HL-60 (cell line): ENCODE measurements around the gene DIS3L2.

Experiments
- DNase-seq, 2 experiments: peaks; one replicate each; pipeline ENCODE4 v3.0.0-alpha.2; 2010 to 2020; ENCODE audit warnings: low read depth in 1 of 2, low spot score in 1 of 2
- H3K27ac ChIP-seq: fragments of 250-450 bp; sonication (Bioruptor Pico); replicated peaks from 2 replicates; pipeline ENCODE4 v1.5.1; 2020; ENCODE audit warnings: mild to moderate bottlenecking, moderate library complexity
- H3K27me3 ChIP-seq: fragments of 250-450 bp; sonication (Bioruptor Pico); 2 replicates; pipeline ENCODE4 v1.5.1; 2021; ENCODE audit warnings: mild to moderate bottlenecking, moderate library complexity; ENCODE audit not compliant: insufficient read depth, poor library complexity, severe bottlenecking
- H3K4me3 ChIP-seq: replicated peaks from 2 replicates; pipeline ENCODE4 v1.5.1; 2011; ENCODE audit warnings: mild to moderate bottlenecking, control low read depth, low read length; ENCODE audit not compliant: insufficient read depth
- GABPA ChIP-seq: IDR thresholded peaks from 2 replicates; pipeline ENCODE4 v1.6.1; 2012; ENCODE audit warnings: low read depth
- POLR2AphosphoS5 ChIP-seq: IDR thresholded peaks from 2 replicates; pipeline ENCODE4 v1.6.1; 2012; ENCODE audit warnings: low read depth
- REST ChIP-seq: IDR thresholded peaks from 2 replicates; pipeline ENCODE4 v1.6.1; 2012; ENCODE audit warnings: low read depth; ENCODE audit not compliant: insufficient replicate concordance
- SPI1 ChIP-seq: IDR thresholded peaks from 2 replicates; pipeline ENCODE4 v1.6.1; 2012; ENCODE audit warnings: low read depth, mild to moderate bottlenecking, borderline replicate concordance
- TF ChIP-seq, protein P1 (sequence below): IDR thresholded peaks from one replicate; pipeline ENCODE4 v1.5.1; 2011; ENCODE audit warnings: low read length, control low read depth, inconsistent platforms; ENCODE audit not compliant: insufficient read depth

DIS3L2 gene

DNA sequence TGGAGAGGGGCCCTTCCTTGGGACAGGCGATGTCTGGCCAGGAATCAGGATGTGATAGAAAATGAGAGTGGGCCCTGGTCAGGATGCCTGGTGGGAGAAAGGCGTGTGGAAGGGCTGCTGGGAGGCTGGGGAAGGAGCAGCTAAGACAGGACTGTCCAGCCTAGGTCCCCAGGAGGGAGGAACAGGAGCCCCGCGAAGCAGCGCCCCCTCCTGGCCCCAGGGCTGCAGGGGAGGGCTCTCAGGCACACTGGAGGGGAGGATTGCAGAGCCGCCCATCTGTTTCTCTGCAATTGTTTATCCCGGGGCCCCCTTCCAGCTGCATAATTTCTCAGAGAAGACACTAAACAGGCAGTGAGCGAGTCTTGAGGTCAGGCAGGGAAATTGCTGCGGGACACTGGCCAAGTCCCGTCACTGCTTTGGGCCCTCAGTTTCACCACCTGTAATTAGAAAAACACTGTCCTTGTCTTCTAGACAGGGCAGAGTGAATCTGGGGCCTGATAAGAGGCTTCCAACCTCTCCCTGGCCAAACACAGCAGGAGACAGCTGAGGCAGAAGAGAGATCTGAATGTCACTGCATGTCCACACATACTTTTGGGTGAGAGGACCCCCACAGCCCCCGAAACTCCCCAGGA lies 31.4 kb upstream of the DIS3L2 start:
- Histone ChIP-seq H3K27ac (no peak overlapping the region), H3K4me3 (no peak overlapping the region), H3K27me3 (peaks cover 41% of the 10 kb centered on the region)
- no peak for TF ChIP-seq GABPA
- TF ChIP-seq SPI1, result no peak
- TF ChIP-seq, protein P1, sequence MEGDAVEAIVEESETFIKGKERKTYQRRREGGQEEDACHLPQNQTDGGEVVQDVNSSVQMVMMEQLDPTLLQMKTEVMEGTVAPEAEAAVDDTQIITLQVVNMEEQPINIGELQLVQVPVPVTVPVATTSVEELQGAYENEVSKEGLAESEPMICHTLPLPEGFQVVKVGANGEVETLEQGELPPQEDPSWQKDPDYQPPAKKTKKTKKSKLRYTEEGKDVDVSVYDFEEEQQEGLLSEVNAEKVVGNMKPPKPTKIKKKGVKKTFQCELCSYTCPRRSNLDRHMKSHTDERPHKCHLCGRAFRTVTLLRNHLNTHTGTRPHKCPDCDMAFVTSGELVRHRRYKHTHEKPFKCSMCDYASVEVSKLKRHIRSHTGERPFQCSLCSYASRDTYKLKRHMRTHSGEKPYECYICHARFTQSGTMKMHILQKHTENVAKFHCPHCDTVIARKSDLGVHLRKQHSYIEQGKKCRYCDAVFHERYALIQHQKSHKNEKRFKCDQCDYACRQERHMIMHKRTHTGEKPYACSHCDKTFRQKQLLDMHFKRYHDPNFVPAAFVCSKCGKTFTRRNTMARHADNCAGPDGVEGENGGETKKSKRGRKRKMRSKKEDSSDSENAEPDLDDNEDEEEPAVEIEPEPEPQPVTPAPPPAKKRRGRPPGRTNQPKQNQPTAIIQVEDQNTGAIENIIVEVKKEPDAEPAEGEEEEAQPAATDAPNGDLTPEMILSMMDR, result peak; percentile 38
- TF ChIP-seq POLR2AphosphoS5, result no peak
- TF ChIP-seq REST, result no peak
- no peak for DNase-seq

- Histone ChIP-seq H3K4me3 (no peak overlapping the region), H3K27ac (no peak overlapping the region), H3K27me3 (peaks cover 36% of the 10 kb centered on the region)
- TF ChIP-seq, protein P1, result no peak
- TF ChIP-seq SPI1, result no peak
- TF ChIP-seq GABPA, result no peak
- TF ChIP-seq REST, result no peak
- TF ChIP-seq POLR2AphosphoS5, result no peak
- DNase-seq, result no peak
Measured at GRCh38 chr2:231930593-231931281, 30.8 kb upstream of the DIS3L2 start.

GRCh38 chr2:231931481-231931915 lies 30.0 kb upstream of the DIS3L2 start:
- H3K27ac ChIP-seq, result no peak overlapping the region
- DNase-seq, result no peak
- H3K27me3 ChIP-seq, result peaks cover 31% of the 10 kb centered on the region
- TF ChIP-seq REST (no peak), POLR2AphosphoS5 (no peak), GABPA (no peak), SPI1 (no peak)
- TF ChIP-seq, protein P1, result no peak
- H3K4me3 ChIP-seq, result no peak overlapping the region
